K562 (cell line): ENCODE results near the gene AMOT. TPM values are rescaled to one million over a fixed set of nuclear protein-coding genes. Genes with fewer than 3 reads are reported as not detected.
A peak's percentile ranks its signal among the peaks of the same experiment; 100 is the strongest.

Source experiments
- ATAC-seq: fragments of 200-7000 bp; cut with Tn5 transposase; 3 replicates; pipeline ENCODE4 v1.9.1; 2020; ENCODE audit warnings: moderate library complexity
- BruUV-seq: library from RNA; stranded (reverse); fragments of 400-500 nt; replicated peaks from 2 replicates; lab custom pipeline; 2021; lab: Mats Ljungman, UMichigan
- CTCF ChIA-PET: fragments of 300-600 bp; formaldehyde crosslinking; extraction: SDS; loops from one replicate; lab custom pipeline; 2021; ENCODE audit warnings: low intra/inter-chr PET ratio; lab: Yijun Ruan, JAX
- POLR2A ChIA-PET: fragments of 300-600, 350-650 bp; sonication (Branson Sonifier 250); formaldehyde crosslinking; extraction: SDS; loops from one replicate; lab custom pipeline; 2021; ENCODE audit warnings: antibody characterized with exemption, inconsistent platforms; lab: Yijun Ruan, JAX
- DNase-seq, 4 experiments: peaks; one replicate each; pipeline versions ENCODE4 v3.0.0 to v3.0.0-alpha.2; 2011 to 2018; ENCODE audit warnings: low spot score in 3 of 4, mixed read lengths in 3 of 4; ENCODE audit errors: extremely low read depth in 1 of 4
- FAIRE-seq: peaks from 2 replicates; lab custom pipeline; 2011; peaks lifted over from hg19 to GRCh38; lab: Jason Lieb, UNC
- H2AFZ ChIP-seq: 2 replicates; pipeline ENCODE4 v1.6.0; 2011; ENCODE audit warnings: low read depth, low read length, control low read depth, inconsistent platforms
- H3K27ac ChIP-seq: fragments of 200-600 bp; 3 replicates; pipeline ENCODE4 v1.8.0; 2011; ENCODE audit warnings: low read depth, mild to moderate bottlenecking, control low read depth, inconsistent platforms, low read length, moderate library complexity, mixed read lengths; ENCODE audit errors: extremely low read depth
- H3K27me3 ChIP-seq, 2 experiments: fragments of 300-600 bp in 1 of 2; 2 replicates in 1 of 2; 3 replicates in 1 of 2; pipeline versions ENCODE4 v1.6.0 to v1.8.0; 2011; ENCODE audit warnings: inconsistent platforms in 2 of 2, low read length in 2 of 2, mild to moderate bottlenecking in 1 of 2, mixed read lengths in 1 of 2, moderate library complexity in 1 of 2; ENCODE audit not compliant: control insufficient read depth in 2 of 2, insufficient read depth in 2 of 2
- H3K36me3 ChIP-seq: fragments of 300-600 bp; 3 replicates; pipeline ENCODE4 v1.8.0; 2011; ENCODE audit warnings: mild to moderate bottlenecking, low read length, inconsistent platforms; ENCODE audit not compliant: control insufficient read depth, insufficient read depth
- H3K4me1 ChIP-seq, 2 experiments: fragments of 200-600 bp in 1 of 2; replicated peaks in 1 of 2; 2 replicates in 1 of 2; 3 replicates in 1 of 2; pipeline versions ENCODE4 v1.5.1 to v1.8.0; 2011; ENCODE audit warnings: inconsistent platforms in 2 of 2, low read length in 2 of 2, mild to moderate bottlenecking in 1 of 2, mixed read lengths in 1 of 2, moderate library complexity in 1 of 2; ENCODE audit not compliant: control insufficient read depth in 2 of 2, insufficient read depth in 2 of 2
- H3K4me2 ChIP-seq: 2 replicates; pipeline ENCODE4 v1.6.1; 2011; ENCODE audit warnings: low read length, control low read depth, inconsistent platforms, mixed read lengths; ENCODE audit not compliant: insufficient read depth
- H3K4me3 ChIP-seq: fragments of 200-600 bp; sonication (generic), shearing (Covaris generic); 2 replicates; pipeline ENCODE4 v1.5.1; 2016; ENCODE audit warnings: control low read depth, inconsistent platforms
- H3K79me2 ChIP-seq: fragments of 200-600 bp; 3 replicates; pipeline ENCODE4 v1.8.0; 2011; ENCODE audit warnings: low read length, inconsistent platforms; ENCODE audit not compliant: control insufficient read depth, insufficient read depth
- H3K9ac ChIP-seq, 2 experiments: 2 replicates each; pipeline versions ENCODE4 v1.6.0 to v1.6.1; 2011; ENCODE audit warnings: low read depth in 2 of 2, low read length in 2 of 2, control low read depth in 1 of 2, inconsistent platforms in 1 of 2, mild to moderate bottlenecking in 1 of 2, mixed read lengths in 1 of 2; ENCODE audit not compliant: insufficient read depth in 1 of 2
- H3K9me1 ChIP-seq: one replicate; pipeline ENCODE4 v1.6.0; 2011; ENCODE audit warnings: inconsistent platforms, mild to moderate bottlenecking, low read length, moderate library complexity; ENCODE audit not compliant: control insufficient read depth, insufficient read depth
- H3K9me3 ChIP-seq: replicated peaks from 2 replicates; pipeline ENCODE4 v1.5.1; 2011; ENCODE audit warnings: low read depth, low read length, inconsistent platforms; ENCODE audit not compliant: control insufficient read depth, insufficient read depth
- H4K20me1 ChIP-seq: replicated peaks from 2 replicates; pipeline ENCODE4 v1.6.1; 2011; ENCODE audit warnings: low read length, inconsistent platforms, mixed read lengths; ENCODE audit not compliant: control insufficient read depth, insufficient read depth
- CREB3L1 ChIP-seq: fragments of 450-650 bp; IDR thresholded peaks from 2 replicates; pipeline ENCODE4 v1.6.1; 2014; ENCODE audit warnings: low read depth, mild to moderate bottlenecking, moderate library complexity, borderline replicate concordance
- MCM5 ChIP-seq: fragments of 450-650 bp; IDR thresholded peaks from 2 replicates; pipeline ENCODE4 v1.6.1; 2016; ENCODE audit warnings: low read depth
- OTX1 ChIP-seq: fragments of 450-650 bp; formaldehyde crosslinking; IDR thresholded peaks from 2 replicates; pipeline ENCODE4 v1.4.0; 2022; ENCODE audit warnings: mild to moderate bottlenecking
- TBL1XR1 ChIP-seq, 2 experiments: IDR thresholded peaks; 2 replicates each; pipeline ENCODE4 v1.6.1; 2012; ENCODE audit warnings: improper control_type of control experiment in 2 of 2, low read length in 2 of 2, mild to moderate bottlenecking in 1 of 2
- XRCC4 ChIP-seq: IDR thresholded peaks from one replicate; pipeline ENCODE4 v1.6.1; 2011; ENCODE audit not compliant: insufficient read depth, insufficient read length; ENCODE audit errors: extremely low read depth
- WGBS: fragments of 100-300 bp; shearing (Covaris generic); methylation state at CpG from one replicate; pipeline ENCODE4 v1.1.6; 2016; ENCODE audit warnings: low coverage, mixed read lengths; ENCODE audit not compliant: insufficient coverage; ENCODE audit errors: missing lambda C conversion rate; 5-methylcytosine and 5-hydroxymethylcytosine counted together
- in situ Hi-C: fragments of 300-500 bp; cut with MboI; formaldehyde crosslinking; loops from 4 replicates; pipeline ENCODE4 v1.15.0; 2018; ENCODE audit warnings: inconsistent platforms, mixed read lengths
- intact Hi-C: fragments of 100-400 bp; cut with micrococcal nuclease; formaldehyde crosslinking; loops from 2 replicates; pipeline ENCODE4 v1.14.2; 2022
- polyA plus RNA-seq, 8 experiments: library from polyadenylated mRNA; depleted of rRNA in 4 of 8; stranded (reverse) in 5 of 8; unstranded in 3 of 8; fragments of >200 nt; fragmentation: Nextera tagmentation in 2 of 8; fragmentation: Illumina TruSeq in 1 of 8; extraction: Ambion mirVana in 2 of 8; extraction: Trizol in 1 of 8; gene quantifications; 2 replicates each; pipeline versions ENCODE4 v1.2.1 to v1.2.3, GENCODE V29; 2011 to 2014; ENCODE audit warnings: inconsistent platforms in 1 of 8, missing spikeins in 1 of 8
- total RNA-seq, 7 experiments: library from RNA; depleted of rRNA in 6 of 7; stranded (reverse); fragments of >200 nt in 6 of 7; fragmentation: Illumina TruSeq in 2 of 7; extraction: Trizol in 2 of 7; gene quantifications; 2 replicates each; pipeline versions ENCODE4 v1.2.1 to v1.2.3, GENCODE V29; 2011 to 2021; ENCODE audit warnings: low replicate concordance in 1 of 7

AMOT gene
- total and polyA plus RNA-seq, 9 of the 15 experiments (the other 6 are each of a cell fraction or from before 2014, with no cell fraction given) = 0.04 TPM; not detected in 8

DNA sequence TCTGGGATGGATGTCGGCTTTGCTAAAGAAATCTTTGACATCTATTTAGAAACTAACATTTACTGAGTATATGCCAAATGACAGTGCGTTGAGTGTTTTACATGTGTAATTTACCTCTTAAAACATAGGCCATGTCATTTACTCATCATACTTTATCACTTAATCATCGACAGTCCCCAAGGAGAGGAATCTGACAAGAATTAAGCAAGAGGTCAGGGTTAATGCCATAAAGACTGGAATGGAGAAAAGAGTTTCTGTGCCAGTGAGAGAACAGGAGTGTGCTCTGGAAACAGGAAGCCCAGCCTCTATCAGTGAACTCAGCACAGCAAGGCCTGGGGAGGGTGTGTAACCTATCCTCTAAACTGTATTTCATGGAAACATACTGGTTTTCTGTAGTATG, 28.0 kb upstream of the AMOT start (continued):
- TF ChIP-seq MCM5 = no peak

GRCh38 chrX:112867570-112867969, 26.9 kb upstream of the AMOT start:
- Histone ChIP-seq H2AFZ (no peak overlapping the region), H3K4me2 (no peak overlapping the region), H3K79me2 (no peaks in the 10 kb centered on the region), H3K36me3 (no peaks in the 10 kb centered on the region), H3K27ac (no peak overlapping the region), H3K9ac (no peak overlapping the region), H3K4me3 (no peak overlapping the region), H3K4me1 (no peaks in the 10 kb centered on the region), H3K27me3 (no peaks in the 10 kb centered on the region), H3K9me3 (no peaks in the 10 kb centered on the region), H3K9me1 (no peaks in the 10 kb centered on the region), H4K20me1 (no peaks in the 10 kb centered on the region)
- POLR2A ChIA-PET = no interaction called here
- DNase-seq (peak in 1 of 4 experiments; percentile 3), ATAC-seq (no peak), FAIRE-seq (no peak)
- CTCF ChIA-PET = no interaction called here
- intact Hi-C loops (no loop called here), in situ Hi-C loops (no loop called here)
- BruUV-seq = no TSS peak
- TF ChIP-seq TBL1XR1 (IDR thresholded peaks at IDR 0.05; ENCODE audit: low read length in 2 of 2) = no peak
- no peak for TF ChIP-seq CREB3L1
- no peak for TF ChIP-seq XRCC4
- no peak for TF ChIP-seq OTX1 (CRISPR knock-in tag)
- 0% methylated on average over 2 of the region's 2 CpGs for WGBS
